Pulmonary artery endothelial cell (primary cell): ENCODE results near the gene ABCD1. TPM values are rescaled to one million over a fixed set of nuclear protein-coding genes. Genes with fewer than 3 reads are reported as not detected.

Experiments used
- DNase-seq: peaks from one replicate; pipeline ENCODE4 v3.0.0-alpha.2; 2011; ENCODE audit warnings: low read depth, low spot score
- total RNA-seq: library from RNA; depleted of rRNA; stranded (reverse); fragments of >200 nt; gene quantifications from 2 replicates; pipeline ENCODE4 v1.2.3, GENCODE V29; 2014

ABCD1 gene
- total RNA-seq, 1 donor from 2014 or later: 9.6 TPM

DNA sequence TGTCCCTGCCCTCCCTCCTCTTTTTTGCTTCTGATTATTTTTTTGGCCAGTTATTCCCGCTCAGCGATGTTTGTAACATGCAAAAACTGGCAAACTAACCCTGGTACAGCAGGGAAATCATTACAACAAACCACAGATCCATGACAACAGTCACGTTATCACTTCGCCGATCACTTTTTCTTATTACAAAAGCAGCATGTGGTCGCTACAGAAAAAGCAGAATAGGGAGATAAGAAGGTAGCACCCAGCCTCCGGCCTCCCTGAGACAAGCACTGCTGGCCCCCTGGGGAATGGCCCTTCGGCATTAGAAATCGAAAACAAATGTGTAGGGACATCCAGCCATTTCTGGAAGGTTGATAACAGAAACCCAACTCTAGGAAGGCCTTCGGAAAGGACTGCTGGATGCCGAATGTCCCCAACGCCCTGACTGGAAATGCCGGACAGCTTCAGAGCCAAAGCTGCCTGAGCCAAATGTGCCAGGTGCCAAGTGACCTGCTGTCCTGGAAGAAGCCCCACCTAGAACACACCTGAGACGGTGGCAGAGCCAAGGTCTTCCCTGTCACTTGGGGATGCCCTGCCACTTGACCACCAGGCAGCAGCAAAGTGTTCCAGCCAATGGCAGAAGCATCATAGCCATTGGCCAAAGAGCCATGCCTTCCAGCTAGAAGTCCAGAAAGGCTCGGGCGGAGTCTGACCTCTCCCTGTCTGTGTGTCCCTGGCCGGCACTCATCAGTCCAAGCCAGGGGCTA is 66.6 kb downstream of the ABCD1 start:
- DNase-seq: no peak

DNA sequence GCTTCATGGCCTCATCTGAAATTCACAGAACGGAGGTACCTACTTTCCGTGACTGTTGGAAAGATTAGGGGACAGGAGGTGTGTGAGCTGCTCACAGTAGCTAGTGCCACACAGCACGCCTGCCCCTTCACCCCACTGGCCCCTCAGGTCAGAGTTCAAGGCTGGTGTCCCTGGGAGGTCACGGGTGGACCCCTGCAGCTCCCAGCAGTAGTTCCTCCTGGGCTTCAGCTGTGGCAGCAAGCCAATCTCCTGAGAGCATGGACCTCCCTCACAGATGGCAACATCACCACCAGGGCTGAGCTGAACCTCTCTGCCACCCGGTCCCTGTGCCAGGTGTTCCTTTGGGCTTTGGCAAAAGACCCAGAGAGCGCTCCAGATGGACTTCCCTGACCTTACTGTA is 67.7 kb downstream of the ABCD1 start:
- no peak for DNase-seq

DNA sequence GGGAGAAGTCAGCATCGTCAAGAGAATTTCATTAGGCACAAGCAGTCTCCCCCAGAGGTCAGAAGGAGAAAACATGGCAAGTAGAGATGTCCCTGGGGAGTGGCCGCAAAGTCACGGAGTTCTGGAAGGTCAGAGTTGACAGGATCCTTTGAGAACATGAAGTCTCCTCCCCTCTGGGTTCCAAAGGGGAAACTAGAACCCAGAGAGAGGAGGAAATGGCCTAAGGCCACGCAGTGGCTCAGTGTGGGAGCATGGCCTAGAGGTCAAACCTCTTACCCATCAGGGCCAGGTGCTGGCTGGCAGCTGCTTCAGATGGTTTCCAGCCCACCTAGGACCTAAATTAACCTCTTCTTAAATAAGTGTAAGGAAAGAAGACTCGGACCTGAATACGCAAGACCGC is 68.6 kb downstream of the ABCD1 start:
- DNase-seq: no peak

Other genes with a start within 250 kb of the ABCD1 start
- 22.9 and 35.6 TPM in 2 replicates for gene BGN, start 229.9 kb upstream of the ABCD1 start, total RNA-seq
- 0.11 TPM in 1 of 2 replicates, not detected in the other for gene ATP2B3, start 207.2 kb upstream of the ABCD1 start, total RNA-seq
- 40.4 and 49.2 TPM in 2 replicates for gene CCNQ, start 125.7 kb upstream of the ABCD1 start, total RNA-seq
- gene DUSP9, start 77.7 kb upstream of the ABCD1 start, total RNA-seq: 0.04 and 0.26 TPM in 2 replicates
- gene PNCK, start 51.0 kb upstream of the ABCD1 start, total RNA-seq: not detected in 2 replicates
- 8.6 and 15.9 TPM in 2 replicates for gene SLC6A8, start 36.9 kb upstream of the ABCD1 start, total RNA-seq
- gene BCAP31, start 469 bp upstream of the ABCD1 start, total RNA-seq: 304 and 323 TPM in 2 replicates
- 3.9 and 5.5 TPM in 2 replicates for gene PLXNB3, start 39.4 kb downstream of the ABCD1 start, total RNA-seq
- under 0.01 and 0.07 TPM in 2 replicates for gene SRPK3, start 56.2 kb downstream of the ABCD1 start, total RNA-seq
- gene IDH3G, start 69.5 kb downstream of the ABCD1 start, total RNA-seq: 41.1 and 58.8 TPM in 2 replicates
- gene SSR4, start 69.8 kb downstream of the ABCD1 start, total RNA-seq: 86.6 and 152 TPM in 2 replicates
- 0.20 and 0.25 TPM in 2 replicates for gene PDZD4, start 105.7 kb downstream of the ABCD1 start, total RNA-seq
- 0.11 and 0.13 TPM in 2 replicates for gene L1CAM, start 161.3 kb downstream of the ABCD1 start, total RNA-seq
- gene AVPR2, start 179.8 kb downstream of the ABCD1 start, total RNA-seq: 0.07 TPM in 1 of 2 replicates, not detected in the other
- 26.5 and 37.0 TPM in 2 replicates for gene ARHGAP4, start 201.4 kb downstream of the ABCD1 start, total RNA-seq
- gene NAA10, start 210.2 kb downstream of the ABCD1 start, total RNA-seq: 97.3 and 113 TPM in 2 replicates
- 4.9 and 8.5 TPM in 2 replicates for gene RENBP, start 219.8 kb downstream of the ABCD1 start, total RNA-seq
- gene HCFC1, start 247.0 kb downstream of the ABCD1 start, total RNA-seq: 14.8 and 22.9 TPM in 2 replicates
- 2.9 and 5.3 TPM in 2 replicates for gene TMEM187, start 247.9 kb downstream of the ABCD1 start, total RNA-seq